GM18868 (cell line): ENCODE measurements around the gene POU4F2.
"Not testable (repeated sequence)": the region's sequence is repeated elsewhere in the genome, so short reads cannot be mapped to it uniquely, and the experiment has no call there.

Experiments used
- ATAC-seq: cut with Tn5 transposase; IDR thresholded peaks from one replicate; pipeline ENCODE4 v1.9.1; 2021; ENCODE audit warnings: mild to moderate bottlenecking, moderate library complexity; ENCODE audit not compliant: unreplicated experiment

POU4F2 gene

GRCh38 chr4:146654687-146655520 is 16.2 kb downstream of the POU4F2 start:
- ATAC-seq, result no peak

DNA sequence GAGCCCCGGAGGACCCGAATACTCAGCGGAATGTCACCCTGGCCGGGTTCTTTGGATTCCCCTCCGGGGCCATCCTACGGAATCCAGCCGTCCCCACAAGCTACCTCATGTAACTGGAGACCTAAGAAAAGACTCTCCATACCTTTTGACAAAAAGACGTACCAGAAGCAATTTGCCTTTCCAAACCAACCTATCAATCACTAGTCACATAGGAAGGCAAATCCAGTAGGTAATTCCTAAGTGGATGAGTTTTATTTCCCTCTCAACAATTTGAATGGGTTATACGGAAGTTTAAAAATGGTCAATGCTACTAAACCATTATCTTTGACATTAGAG is 16.8 kb downstream of the POU4F2 start:
- no peak for ATAC-seq

DNA sequence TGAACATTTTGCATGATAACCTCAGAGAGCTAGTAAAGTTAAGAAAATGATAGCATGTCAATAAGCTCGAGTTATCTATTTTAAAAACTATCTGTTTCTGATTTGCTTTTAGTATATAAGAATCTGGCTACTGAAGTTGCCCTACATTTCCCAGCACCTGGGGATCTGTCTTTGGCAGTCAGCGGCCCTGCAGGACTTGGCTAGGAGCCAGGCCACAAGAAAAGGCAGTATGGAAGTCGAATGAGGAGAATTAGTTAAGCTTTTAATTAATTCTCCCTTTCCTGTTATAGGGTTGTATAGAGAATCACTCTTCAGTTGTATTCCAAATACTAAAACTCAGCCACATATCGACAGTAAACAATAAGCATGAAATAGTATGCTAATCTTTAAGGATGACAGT is 22.7 kb downstream of the POU4F2 start:
- ATAC-seq, result no peak

GRCh38 chr4:146663968-146664311 is 25.2 kb downstream of the POU4F2 start:
- ATAC-seq, result not testable (repeated sequence)

- ATAC-seq, result no peak
Measured at GRCh38 chr4:146674829-146675570, 36.3 kb downstream of the POU4F2 start.
